ENCODE data around the gene STRN4. TPM values are rescaled to one million over a fixed set of nuclear protein-coding genes. Genes with fewer than 3 reads are reported as not detected.

STRN4 gene
- total RNA-seq, 1 donor from 2014 or later, result 138 TPM

DNA sequence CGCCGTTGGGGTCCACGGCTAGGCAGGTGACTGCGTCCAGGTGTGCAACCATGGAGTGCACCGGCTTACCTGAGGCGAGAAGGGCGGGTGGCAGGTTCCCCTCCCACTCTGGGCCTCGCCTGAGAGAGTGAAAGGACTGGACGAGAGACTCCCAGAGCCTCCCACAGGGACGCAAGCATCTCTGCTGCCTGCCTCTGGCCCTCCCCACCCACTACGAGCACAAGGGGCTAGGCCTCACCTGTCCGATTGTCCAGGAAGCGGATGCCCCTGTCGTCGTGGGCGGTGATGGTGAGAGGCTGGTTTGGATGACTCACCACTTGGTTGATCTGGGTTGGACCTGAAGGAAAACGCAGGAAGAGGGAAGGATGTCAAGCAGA, 24.3 kb downstream of the STRN4 start:
- Mint-ChIP-seq H3K36me3 (ENCODE audit: low read depth) (peaks cover 6% of the 10 kb centered on the region), H3K4me3 (no peak overlapping the region), H3K27ac (ENCODE audit: unreplicated experiment) (peak overlapping the region; percentile 28), H3K4me1 (peaks cover 9% of the 10 kb centered on the region), H3K9me3 (no peaks in the 10 kb centered on the region), H3K27me3 (ENCODE audit: low read depth) (peaks cover 2% of the 10 kb centered on the region)
- no peak for DNase-seq (ENCODE audit: low read depth, low spot score)
- TF ChIP-seq, protein P1, sequence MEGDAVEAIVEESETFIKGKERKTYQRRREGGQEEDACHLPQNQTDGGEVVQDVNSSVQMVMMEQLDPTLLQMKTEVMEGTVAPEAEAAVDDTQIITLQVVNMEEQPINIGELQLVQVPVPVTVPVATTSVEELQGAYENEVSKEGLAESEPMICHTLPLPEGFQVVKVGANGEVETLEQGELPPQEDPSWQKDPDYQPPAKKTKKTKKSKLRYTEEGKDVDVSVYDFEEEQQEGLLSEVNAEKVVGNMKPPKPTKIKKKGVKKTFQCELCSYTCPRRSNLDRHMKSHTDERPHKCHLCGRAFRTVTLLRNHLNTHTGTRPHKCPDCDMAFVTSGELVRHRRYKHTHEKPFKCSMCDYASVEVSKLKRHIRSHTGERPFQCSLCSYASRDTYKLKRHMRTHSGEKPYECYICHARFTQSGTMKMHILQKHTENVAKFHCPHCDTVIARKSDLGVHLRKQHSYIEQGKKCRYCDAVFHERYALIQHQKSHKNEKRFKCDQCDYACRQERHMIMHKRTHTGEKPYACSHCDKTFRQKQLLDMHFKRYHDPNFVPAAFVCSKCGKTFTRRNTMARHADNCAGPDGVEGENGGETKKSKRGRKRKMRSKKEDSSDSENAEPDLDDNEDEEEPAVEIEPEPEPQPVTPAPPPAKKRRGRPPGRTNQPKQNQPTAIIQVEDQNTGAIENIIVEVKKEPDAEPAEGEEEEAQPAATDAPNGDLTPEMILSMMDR (conservative IDR thresholded peaks at IDR 0.05), result no peak

DNA sequence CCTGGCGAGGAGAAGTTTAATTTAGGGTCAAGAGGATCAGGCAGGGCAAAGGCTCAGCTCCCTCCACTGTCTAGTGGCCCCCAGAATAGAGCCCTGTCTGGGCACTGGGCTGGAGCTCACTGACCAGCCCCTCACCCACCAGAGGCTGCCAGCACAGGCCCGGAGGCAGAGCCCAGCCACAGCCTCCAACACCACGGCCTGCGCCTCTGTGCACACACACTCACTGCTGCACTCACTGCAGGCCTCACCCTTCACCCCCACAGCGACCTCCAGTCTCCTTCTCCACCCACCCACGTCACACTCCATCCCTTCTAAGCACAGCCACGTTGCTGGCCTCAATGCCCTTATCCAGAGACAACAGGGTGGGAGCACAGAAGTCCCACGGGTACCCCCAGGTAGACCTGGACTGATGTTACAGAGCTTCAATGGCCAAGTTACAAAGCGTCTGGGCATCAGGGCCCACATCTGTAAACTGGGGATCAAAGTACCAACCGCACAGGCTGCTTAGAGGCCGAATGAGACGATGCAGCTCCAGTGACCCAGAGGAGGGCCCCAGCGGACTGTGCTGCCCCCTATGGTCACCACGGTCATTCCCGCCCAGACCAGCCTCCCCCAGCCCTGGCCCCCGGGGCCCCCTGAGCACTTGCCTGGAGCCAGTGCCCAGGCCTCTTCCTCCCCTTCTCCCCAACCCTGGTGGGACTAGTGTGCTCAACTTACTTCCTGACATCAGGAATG, 24.8 kb downstream of the STRN4 start:
- no peaks in the 10 kb centered on the region for H3K9me3 Mint-ChIP-seq
- TF ChIP-seq, protein P1 (conservative IDR thresholded peaks at IDR 0.05), result peak; percentile 29
- H3K4me1 Mint-ChIP-seq, result peaks cover 10% of the 10 kb centered on the region
- H3K4me3 Mint-ChIP-seq, result peak overlapping the region; percentile 23
- peaks cover 6% of the 10 kb centered on the region for H3K36me3 Mint-ChIP-seq (ENCODE audit: low read depth)
- no peak for DNase-seq (ENCODE audit: low read depth, low spot score)
- H3K27me3 Mint-ChIP-seq (ENCODE audit: low read depth), result peaks cover 2% of the 10 kb centered on the region
- no peak overlapping the region for H3K27ac Mint-ChIP-seq (ENCODE audit: unreplicated experiment)

DNA sequence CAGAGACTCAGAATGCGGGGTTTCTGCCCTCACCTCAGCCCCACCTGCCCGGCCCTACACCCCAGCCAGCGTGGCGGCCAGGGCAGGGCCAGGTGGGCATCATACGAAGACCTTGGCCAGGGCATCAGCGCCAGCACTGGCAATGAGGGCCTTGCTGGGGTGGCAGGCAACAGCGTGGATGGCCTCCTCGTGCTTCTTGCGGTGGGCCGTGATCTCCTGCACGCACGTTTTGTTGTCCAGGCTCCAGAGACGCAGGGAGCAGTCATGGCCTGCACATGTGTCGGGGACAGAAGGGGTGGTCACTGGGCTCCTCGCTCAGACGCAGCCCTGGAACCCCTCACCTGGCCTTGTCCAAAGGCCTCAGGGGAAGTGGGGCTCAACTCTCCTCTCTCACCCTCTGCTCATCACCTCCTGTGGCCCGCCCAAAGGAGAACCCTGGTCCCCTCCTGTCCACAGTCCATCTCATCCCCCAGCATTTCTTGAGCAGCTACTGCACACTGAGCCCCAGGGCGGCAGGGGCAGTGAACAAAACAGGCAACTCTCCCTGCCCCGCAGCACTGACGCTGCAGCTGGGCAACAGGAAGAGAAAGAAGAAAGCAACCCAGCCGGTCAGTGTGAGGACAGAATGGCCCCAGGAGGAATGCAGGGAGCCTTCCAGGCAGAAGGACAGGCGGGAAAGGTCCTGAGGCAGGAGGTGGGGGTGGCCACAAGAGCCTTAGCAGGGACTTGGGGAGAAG, 25.6 kb downstream of the STRN4 start:
- Mint-ChIP-seq H3K9me3 (no peaks in the 10 kb centered on the region), H3K27me3 (ENCODE audit: low read depth) (peaks cover 2% of the 10 kb centered on the region), H3K4me3 (peak overlapping the region; percentile 27), H3K4me1 (peaks cover 17% of the 10 kb centered on the region), H3K27ac (ENCODE audit: unreplicated experiment) (no peak overlapping the region), H3K36me3 (ENCODE audit: low read depth) (peaks cover 3% of the 10 kb centered on the region)
- no peak for DNase-seq (ENCODE audit: low read depth, low spot score)
- TF ChIP-seq, protein P1 (conservative IDR thresholded peaks at IDR 0.05), result no peak

DNA sequence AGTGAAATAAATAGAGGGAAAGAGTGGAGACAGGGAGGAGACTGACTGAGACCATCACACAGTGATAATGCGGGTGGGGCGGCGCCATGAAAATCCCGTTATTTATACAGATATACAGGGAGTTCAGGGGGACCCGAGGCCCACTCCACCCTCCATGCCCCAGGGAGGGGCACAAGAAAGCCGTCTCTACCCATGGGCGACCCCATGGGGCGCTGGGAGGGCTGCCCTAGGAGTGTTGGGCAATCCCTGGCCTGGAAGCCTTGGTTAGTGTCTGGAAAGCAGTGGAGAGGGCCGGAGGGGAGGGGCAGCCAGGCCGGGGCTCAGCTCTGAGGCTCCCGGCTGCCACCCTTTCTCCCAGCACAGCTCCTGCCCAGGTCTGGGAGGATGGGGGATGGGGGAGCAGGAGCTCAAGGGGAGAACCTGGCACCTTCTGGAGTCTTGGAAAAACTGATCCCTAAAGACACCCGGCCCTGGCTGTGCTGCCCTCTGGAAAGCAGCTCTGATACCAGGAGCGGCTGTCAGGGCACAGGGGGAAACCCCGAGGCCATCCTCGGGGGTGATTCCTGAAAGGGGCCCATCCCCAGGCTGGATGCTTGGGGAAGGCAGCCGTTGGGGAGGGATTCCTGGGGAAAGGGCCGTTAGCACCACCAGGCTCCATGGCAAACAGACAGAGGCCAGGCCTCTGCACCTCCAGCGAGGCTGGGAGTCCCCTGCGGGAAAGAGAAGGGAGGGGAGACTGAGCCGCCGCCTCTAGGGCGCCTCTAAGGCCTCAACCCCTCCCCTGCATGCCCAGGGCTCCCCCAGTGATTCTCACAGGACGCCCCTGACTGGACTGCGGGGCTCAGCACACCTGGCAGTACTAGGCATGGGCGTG, 26.4 kb downstream of the STRN4 start:
- DNase-seq (ENCODE audit: low read depth, low spot score), result no peak
- no peak overlapping the region for H3K27ac Mint-ChIP-seq (ENCODE audit: unreplicated experiment)
- H3K36me3 Mint-ChIP-seq (ENCODE audit: low read depth), result peaks cover 3% of the 10 kb centered on the region
- peaks cover 25% of the 10 kb centered on the region for H3K4me1 Mint-ChIP-seq
- H3K4me3 Mint-ChIP-seq, result peak overlapping the region; percentile 63
- H3K9me3 Mint-ChIP-seq, result no peaks in the 10 kb centered on the region
- TF ChIP-seq, protein P1 (conservative IDR thresholded peaks at IDR 0.05), result no peak
- peaks cover 2% of the 10 kb centered on the region for H3K27me3 Mint-ChIP-seq (ENCODE audit: low read depth)

DNA sequence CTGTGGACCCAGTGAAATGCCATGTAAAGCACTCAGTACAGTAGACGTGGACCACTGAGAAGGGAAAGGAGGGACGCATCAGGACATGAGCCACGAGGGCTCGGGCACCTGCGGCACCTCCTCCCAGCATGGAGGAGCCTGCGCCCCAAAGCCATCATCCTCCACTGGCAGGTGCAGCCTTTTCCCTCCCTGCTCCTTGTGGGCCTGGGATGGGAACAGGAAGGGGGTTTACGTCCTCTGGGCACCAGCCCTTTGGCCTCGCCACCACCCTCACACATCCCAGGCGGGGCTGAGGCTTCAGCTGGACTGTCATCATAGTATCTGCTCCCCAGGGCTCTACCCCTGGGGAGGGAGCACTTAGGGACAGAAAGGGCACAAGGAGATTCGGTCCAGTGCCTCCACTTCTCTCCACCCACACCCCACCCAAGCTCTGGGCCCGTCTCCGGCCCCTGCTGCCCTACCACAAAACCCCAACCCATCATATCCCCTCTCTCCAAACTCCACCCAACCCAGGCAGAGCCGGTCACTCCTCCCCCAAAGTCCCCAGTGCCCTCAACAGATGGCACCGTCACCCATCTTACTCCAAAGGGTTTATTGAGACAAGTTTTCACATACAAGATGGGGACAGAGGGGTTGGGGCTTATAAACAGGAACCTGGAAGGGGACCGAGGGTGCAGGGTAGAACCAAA, 27.2 kb downstream of the STRN4 start:
- TF ChIP-seq, protein P1 (conservative IDR thresholded peaks at IDR 0.05), result no peak
- Mint-ChIP-seq H3K4me3 (peak overlapping the region; percentile 86), H3K4me1 (peaks cover 29% of the 10 kb centered on the region), H3K9me3 (no peaks in the 10 kb centered on the region), H3K27me3 (ENCODE audit: low read depth) (peaks cover 2% of the 10 kb centered on the region), H3K36me3 (ENCODE audit: low read depth) (peaks cover 3% of the 10 kb centered on the region), H3K27ac (ENCODE audit: unreplicated experiment) (no peak overlapping the region)
- DNase-seq (ENCODE audit: low read depth, low spot score), result no peak
